ENCODE results near the gene MEF2A.

The MEF2A gene

DNA sequence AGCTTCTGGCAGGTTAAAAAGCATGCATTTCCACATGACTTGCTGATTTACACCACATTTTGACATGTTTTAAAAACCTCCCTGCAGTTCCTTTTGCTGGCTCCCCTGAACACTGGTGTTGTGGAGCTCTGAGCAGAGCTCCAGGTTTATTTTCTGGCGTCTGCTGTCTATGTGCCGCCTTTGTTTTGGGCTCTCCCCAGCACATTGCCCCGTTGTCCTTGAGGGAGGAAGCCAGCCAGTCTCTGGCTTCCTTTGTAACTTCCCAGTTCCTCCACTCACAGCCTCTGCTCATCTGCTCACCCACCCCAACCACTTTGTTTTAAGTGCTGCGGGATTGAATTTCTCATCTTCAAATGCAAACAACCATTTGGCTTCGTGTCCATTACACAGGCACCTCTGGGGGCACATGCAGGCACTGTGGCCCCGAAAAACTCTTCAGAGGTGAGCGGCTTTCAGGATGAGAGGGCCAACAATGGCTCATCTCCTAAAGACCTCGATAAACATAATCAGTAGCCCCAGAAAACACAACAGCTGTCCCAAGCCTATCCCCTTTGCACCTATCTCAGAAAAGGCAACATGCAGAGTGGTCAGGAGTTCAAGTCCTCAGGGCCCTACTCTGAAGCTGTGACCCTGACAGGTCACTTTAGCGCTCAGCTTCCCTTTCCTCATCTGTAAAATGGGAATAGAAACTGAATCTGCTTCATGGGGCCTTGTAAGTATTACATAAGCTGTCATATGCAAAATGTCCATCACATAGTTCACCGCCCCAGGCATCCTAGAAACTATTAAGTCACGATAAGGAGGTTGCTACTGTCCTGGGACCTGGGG lies 1.3 kb upstream of the MEF2A start:
- DNase-seq (ENCODE audit: low read depth, low spot score): no peak

DNA sequence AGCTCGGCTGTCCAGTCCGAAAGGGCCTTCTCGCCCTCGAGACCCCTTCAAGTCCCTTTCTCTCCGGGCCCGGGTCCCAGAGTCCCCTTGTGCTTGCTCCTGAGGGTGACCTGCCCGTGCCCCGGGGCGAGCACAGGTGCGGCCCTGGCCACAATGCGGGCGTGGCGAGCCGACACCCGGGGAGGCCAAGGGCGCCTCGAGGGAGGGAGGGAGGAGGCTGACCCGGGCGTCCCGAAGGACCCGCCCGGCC lies 810 bp upstream of the MEF2A start:
- no peak for DNase-seq (ENCODE audit: low read depth, low spot score)

DNA sequence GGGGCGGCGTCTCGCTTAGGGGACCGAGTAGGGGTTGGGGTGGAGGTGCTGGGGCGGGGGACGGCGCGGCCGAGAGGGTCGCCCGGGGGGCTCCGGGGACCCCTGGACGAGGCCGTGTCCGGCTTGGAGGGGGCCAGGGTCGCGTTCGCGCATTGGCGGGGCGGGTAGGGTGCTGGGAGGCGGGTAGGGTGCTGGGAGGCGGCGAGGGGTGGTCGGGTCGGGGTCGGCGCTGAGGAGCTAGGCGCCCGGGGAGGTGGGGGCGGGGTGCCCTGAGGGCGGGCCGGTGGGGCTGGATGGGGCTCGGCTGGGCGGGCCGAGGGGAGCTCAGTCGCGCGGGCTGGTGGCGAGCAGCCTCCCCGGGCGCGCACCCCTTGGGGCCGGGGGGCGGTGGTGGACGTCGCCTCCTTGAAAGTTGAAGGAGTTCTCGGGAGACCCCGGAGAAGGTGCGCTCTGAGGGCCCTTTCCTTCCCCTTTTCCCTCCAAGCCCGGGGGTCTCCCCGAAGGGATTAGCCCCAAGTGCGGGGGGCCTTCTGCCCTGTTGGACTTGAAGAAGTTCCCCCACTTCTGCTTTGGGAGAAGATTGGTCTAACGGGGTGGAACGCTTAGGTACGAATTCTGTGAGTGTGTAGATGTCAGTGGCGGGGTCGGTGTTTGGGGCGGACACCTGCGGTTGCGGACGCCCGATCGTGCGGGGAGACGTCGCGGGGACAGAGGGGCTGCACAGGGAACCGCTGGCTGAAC lies 543 bp downstream of the MEF2A start:
- no peak for DNase-seq (ENCODE audit: low read depth, low spot score)

DNA sequence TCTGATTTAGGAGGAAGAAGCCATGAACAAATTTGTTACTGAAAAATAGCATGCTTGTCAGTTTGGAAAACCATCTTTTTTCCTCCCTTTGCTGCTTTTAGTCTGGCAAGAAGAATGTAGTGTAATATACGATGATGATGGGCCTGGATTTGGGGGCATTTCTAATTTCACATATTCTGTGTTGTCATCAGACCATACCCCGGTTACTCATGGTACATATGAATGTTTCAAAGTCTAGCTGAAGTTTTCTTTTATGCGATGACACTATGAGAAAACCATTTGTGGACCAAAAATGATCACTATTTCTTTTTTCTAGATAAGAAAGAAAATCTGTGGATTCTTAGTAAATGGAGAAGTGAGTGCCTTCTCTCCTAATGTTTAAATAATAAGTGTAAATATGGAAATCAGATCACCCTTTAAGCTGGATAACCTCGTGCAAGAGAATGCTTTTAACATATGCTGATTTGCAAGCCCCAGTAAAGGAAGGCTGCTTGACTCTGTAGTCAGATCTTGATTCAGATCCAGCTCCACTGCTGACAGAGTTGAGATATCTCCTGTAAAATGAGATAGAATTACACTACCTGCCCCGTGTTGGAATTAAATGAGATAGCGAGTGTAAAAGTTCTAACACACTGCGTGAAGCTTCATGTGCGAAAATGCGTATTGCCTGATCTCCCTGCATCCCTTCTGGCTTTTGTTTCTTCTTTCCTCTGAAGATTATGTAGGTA lies 3.0 kb downstream of the MEF2A start:
- no peak for DNase-seq (ENCODE audit: low read depth, low spot score)

DNA sequence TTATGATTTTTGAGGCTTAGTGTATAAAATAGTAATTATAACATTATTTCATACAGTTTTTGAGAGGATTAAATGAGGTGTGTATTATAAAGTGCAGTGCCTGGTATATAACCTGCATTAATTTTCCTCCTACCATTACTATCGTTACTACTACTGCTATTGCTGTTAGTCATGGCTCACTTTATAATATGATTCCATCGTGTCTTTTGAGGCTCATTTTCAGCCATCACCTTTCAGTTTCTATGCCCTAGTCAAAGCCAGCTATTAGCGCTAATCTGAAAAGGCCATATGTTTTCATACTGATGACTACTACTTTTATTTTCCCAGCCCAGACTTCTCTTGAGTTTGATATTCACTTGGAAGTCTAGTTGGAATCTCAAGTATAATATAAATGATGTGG lies 5.5 kb downstream of the MEF2A start:
- DNase-seq (ENCODE audit: low read depth, low spot score): no peak

DNA sequence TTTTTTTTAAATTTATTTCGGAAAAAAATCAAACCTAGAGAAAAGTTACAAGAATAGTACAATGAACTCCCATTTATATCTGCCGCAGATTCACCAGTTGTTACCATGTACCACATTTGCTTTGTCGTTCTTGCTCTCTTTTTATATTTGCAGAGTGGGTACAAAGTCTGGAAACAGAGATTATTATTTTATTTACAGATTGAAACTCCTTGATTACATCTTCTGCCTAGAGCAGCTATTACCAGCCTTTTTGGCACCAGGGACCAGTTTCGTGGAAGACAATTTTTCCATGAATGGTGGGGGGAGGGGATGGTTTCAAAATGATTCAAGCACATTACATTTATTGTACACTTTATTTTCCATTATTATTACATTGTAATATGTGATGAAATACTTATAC lies 8.3 kb downstream of the MEF2A start:
- DNase-seq (ENCODE audit: low read depth, low spot score): no peak

DNA sequence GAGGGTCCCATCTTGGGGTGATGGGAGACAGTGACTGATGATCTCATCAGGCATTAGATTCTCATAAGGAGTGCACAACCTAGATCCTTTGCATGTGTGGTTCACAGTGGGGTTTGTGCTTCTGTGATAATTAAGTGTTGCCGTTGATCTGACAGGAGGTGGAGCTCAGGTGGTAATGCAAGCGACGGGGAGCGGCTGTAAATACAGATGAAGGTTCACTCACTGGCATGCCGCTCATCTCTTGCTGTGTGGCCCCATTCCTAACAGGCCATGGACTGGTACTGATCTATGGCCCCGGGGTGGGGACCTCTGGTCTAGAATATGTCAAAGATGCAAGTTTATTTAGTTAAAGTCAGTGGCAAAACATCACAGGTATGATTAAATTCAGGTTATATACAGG lies 8.7 kb downstream of the MEF2A start:
- no peak for DNase-seq (ENCODE audit: low read depth, low spot score)

DNA sequence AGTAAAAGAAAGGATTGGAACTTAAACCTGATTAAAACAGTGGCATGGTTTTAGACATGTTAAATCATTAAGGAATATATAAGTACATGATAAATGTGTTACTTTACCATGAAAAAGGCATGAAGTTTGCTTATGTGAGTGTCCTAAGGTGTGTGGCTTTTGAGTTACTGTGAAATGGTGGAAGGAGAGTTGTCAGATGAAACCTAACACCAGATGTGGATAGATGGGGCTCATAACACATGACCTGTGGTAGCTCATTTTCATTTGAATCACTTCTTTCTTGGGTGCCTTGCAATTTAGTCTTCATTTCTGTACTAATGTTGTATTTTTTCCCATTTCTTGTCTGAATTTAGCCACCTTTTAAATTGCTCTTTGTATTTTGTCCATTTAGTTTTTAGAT lies 13.0 kb downstream of the MEF2A start:
- DNase-seq (ENCODE audit: low read depth, low spot score): no peak

DNA sequence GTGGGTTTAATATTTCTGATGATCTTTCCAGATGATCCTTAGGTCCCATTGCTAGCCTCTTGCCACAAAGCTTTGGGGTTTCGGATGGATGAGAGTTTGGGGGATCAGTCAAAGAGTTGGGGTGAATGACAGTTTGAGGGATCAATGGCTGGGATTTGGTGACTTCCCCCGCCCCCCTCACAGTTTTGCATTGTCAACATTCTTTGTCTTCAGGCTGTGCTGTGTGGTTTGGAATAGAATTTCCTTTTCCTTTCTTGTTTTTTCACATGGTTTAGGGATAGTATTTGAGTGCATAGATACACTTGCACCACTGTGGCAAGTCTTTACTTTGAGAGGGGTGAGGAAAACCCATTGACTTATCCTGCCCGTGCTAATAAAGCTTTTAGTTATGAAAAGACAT lies 14.3 kb downstream of the MEF2A start:
- no peak for DNase-seq (ENCODE audit: low read depth, low spot score)

DNA sequence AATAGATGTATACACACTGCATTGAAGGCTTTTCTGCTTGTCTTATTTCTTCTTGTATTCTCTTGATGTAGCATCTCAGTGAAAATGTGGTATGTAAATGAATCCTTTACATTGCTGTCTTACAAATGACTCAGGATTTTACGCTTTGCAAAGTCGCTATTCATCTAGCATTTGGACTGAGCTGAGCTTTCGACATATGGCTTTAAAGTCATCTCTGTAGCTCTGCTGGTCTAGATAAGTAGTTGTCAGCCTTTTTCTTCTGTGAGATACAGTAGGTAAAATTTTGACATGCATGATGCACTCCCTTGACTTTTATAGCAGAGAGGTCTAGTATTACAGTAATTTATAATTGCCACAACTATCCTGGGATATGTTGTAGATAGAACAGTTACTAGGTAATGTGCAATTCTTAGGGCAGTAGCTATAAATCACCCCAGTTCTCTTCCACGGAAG lies 16.8 kb downstream of the MEF2A start:
- DNase-seq (ENCODE audit: low read depth, low spot score): no peak

DNA sequence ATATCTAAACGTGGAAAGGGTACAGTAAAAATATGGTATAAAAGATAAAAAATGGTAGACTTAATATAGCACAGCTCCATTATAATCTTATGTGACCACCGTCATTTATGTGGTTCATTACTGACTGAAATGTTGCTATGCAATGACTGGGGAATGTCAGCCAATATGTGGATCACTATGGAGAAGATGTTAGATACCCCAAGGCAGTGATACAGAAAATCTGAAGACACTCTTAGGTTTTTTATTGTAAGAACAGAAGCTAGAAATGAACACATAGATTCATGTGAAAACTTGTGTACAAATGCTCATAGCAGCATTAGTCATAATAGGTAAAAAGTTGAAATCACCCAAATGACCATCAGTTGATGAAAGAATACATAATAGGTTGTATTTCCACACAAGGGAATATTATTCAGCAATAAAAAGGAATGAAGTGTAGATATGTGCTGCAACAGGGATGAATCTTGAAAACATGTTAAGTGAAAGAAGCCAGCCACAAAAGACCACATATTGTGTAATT lies 18.4 kb downstream of the MEF2A start:
- no peak for DNase-seq (ENCODE audit: low read depth, low spot score)

DNA sequence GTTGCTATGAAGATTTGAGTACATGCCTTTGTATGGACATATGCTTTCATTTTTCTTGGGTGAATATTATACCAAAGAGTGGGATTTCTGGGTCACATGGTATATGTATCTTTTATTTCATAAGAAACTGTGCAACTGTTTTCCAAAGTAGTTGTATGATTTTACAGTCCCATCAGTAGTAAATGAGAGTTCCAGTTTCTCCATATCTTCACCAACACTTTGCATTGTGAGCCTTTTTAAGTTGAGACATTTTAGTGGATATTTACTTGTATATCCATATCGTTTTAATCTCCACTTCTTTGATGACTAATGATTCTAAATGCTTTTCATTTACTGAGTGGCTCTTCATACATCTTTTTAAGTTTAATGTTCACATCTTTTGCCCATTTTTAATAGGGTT lies 20.3 kb downstream of the MEF2A start:
- no peak for DNase-seq (ENCODE audit: low read depth, low spot score)

DNA sequence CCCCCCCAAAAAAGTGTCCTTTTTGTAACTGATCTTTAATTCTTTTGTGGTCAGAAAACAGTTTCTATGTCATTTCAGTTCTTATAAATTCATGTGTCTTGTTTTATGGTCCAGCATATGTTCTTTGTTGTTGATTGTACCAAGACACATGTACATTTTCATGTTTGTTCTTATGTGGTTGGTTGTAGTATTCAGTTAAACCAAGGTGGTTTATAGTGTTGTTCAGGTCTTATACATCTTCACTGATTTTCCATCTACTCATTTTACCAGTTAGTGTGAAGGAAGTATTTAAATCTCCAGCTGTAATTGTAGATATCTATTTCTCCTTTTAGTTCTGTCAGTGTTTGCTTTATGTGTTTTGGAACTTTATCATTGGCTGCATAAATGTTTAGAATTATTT lies 24.0 kb downstream of the MEF2A start:
- DNase-seq (ENCODE audit: low read depth, low spot score): no peak

DNA sequence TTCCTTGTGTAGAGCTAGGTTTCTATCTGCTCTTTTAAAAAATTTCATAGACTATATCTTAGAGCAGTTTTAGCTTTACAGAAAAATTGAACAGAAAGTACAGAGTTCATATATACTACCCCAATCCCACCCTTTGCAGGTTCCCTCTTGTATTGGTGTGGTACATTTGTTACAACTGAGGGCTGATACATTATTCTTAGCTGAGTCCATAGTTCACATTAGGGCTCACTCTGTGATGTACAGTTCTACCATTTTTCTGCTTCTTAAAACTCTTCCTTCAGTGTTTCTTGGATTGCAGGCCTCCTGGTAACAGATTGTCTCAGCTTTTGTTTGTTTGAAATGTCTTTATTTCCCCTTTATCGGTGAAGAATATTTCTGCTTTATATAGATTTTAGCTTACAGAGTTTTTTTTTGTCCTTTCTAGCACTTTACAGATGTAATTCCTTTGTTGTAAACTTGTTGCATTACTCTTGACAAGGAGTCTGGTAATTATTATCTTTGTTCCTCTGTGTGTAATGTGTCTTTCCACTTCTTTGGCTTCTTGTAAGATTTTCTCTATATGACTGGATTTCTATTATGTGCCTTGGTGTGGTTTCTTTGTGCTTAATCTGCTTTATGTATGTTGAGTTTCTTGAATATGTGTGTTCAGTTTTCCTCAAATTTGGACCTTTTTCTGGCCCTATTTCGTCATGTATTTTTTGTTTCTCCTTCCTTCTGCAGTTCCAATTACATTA lies 25.3 kb downstream of the MEF2A start:
- DNase-seq (ENCODE audit: low read depth, low spot score): no peak

DNA sequence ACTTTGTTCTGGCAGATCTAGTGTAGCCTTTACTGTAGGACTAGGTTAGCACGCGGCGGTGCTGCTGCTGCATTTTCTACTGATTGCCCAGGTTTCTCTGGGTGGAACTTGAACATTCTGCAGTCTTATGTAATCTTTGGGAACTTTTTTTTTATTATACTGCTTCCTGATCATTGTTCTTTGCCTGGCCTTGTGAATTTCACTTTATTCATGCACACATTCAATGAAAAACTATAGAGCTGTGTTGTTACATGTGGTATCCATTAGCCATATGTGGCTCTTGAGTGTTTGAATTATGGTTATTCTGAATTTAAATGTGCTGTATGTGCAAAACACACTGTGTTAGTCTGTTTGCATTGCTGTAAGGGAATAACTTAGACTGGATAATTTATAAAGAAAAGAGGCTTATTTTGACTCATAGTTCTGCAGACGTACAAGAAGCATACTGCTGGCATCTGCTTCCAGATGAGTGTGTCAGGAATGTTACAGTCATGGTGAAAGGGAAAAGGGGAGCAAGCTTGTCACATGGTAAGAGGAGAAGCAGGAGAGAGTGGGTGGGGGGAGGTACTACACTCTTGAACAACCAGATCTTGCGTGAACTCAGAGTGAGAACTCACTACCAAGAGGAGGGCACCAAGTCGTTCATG lies 26.5 kb downstream of the MEF2A start:
- no peak for DNase-seq (ENCODE audit: low read depth, low spot score)

DNA sequence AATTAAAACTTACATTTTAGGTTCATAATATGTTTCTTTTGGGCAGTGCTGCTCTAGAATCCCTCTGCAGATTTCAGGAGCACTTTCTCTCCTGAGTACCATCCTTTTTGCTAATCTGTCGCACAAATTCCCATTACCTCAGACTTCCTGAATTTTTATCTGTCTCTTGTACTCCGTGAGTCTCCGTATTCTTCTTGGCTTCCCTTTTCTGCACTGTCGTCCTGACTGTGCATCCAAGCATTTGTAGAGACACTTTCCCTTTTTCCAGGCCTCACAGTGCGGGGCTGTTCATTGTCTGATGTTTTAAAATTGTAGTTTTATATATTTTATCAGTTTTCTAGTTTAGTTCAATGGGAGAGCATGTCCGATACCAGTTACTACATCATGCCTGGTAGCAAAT lies 27.3 kb downstream of the MEF2A start:
- no peak for DNase-seq (ENCODE audit: low read depth, low spot score)

DNA sequence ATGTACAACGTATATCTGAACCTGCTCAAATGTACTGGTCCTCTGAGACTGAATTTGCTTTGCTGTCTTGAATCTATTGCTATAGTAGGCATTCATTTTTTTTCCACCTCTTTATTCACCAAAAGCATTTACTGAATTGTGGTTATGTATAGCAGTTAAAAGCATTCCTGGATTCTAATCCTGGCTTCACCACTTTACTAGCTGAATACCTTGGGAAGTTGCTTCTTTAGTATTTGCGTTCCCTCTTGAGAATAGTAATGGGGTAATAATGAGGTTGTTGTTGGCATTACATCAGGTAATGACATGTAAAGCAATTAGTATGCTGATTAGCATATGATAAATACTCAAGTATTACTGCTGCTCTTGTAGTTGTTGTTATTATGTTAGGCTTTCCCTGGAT lies 29.1 kb downstream of the MEF2A start:
- DNase-seq (ENCODE audit: low read depth, low spot score): no peak

DNA sequence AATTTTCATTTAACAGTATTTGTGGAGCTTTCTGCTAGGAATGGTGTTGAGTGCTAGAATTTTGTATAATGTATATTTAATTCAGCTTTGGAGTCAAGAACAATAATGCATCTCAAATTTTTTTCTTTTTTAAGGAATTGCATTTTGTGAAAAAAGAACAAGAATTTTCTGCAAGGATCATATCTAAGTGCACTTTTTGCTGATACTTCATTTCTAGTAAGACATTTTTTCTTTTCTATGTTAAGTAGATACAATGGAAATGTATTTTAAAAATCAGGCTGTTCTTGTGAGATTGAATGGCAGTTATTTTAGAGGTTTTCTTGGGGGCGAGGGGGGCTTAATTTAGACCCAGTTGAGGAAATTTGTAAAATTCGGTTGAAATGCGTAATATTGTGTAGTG lies 32.5 kb downstream of the MEF2A start:
- DNase-seq (ENCODE audit: low read depth, low spot score): no peak

DNA sequence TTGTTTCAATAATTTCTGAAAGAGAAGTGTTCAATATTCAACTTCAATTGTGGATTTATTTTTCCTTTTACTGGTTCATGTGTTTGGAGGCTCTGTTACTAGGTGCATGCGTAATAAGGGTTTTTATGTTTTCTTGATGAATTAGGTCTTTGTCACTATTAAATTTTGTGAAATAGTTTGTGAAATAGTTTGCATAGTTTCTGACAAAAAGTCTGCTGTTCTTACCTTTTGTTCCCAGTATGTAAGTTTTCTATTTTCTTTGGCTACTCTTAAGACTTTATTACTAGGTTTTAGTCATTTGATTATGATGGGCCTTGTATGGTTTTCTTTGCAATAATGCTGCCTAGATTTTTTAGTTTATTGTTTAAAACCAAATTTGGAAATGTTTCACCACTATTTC lies 38.0 kb downstream of the MEF2A start:
- DNase-seq (ENCODE audit: low read depth, low spot score): no peak

DNA sequence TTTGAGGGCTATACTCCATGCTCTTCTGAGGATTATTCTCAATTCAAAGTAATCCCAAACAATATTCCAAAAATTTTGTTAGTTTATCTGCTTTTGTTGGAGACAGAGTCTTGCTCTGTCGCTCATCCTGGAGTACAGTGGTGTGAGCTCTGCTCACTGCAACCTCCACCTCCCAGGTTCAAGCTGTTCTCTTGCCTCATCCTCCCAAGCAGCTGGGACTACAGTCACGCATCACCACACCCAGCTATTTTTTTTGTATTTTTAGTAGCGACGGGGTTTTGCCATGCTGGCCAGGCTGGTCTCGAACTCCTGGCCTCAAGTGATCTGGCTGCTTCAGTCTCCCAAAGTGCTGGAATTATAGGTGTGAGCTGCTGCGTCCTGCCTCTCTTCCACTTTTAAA lies 39.1 kb downstream of the MEF2A start:
- no peak for DNase-seq (ENCODE audit: low read depth, low spot score)

DNA sequence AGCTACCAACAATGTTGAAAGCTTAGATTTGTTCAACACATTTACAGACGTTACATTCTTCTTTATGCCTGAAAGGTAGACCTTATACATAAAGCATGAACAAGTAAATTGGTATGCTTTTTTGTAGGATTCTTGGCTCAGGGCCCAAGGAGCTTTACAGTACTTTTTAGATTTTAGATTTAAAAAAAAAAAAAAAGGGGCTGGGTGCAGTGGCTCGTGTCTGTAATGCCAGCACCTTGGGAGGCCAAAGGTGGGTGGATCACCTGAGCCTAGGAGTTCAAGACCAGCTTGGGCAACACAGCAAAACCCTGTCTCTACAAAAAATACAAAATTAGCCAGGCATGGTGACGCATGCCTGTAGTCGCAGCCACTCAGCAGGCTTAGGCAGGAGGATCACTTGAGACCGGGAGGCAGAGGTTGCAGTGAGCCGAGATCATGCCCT lies 39.7 kb downstream of the MEF2A start:
- DNase-seq (ENCODE audit: low read depth, low spot score): no peak

Data from activated CD4-positive, CD25-positive, alpha-beta regulatory T cell treated with anti-CD3 and anti-CD28 coated beads, Interleukin-2, amount 50 U/mL, for 16 hours (primary cell).